AG04450 (cell line): Measurements from ENCODE around the gene ANXA2. TPM values are rescaled to one million over a fixed set of nuclear protein-coding genes. Genes with fewer than 3 reads are reported as not detected.

Source experiments
- CTCF ChIA-PET: fragments of 300-600, 350-600 bp; formaldehyde crosslinking; extraction: SDS; loops from one replicate; lab custom pipeline; 2022; ENCODE audit warnings: antibody characterized with exemption, inconsistent platforms; lab: Charles Lee
- POLR2A ChIA-PET: fragments of 350-600 bp; formaldehyde crosslinking; extraction: SDS; loops from one replicate; lab custom pipeline; 2021; ENCODE audit warnings: antibody characterized with exemption, inconsistent platforms; lab: Yijun Ruan, JAX
- DNase-seq: peaks from one replicate; pipeline ENCODE4 v3.0.0-alpha.2; 2011; ENCODE audit warnings: low read depth, low spot score
- H3K27ac ChIP-seq: one replicate; pipeline ENCODE4 v1.5.1; 2012; ENCODE audit warnings: low read depth, low read length, control low read depth
- H3K27me3 ChIP-seq: one replicate; pipeline ENCODE4 v1.6.0; 2012; ENCODE audit warnings: low read length; ENCODE audit not compliant: control insufficient read depth, insufficient read depth
- H3K4me3 ChIP-seq: 2 replicates; pipeline ENCODE4 v1.5.1; 2011; ENCODE audit warnings: mild to moderate bottlenecking, low read depth, low read length, control low read depth
- H3K9me3 ChIP-seq: 2 replicates; pipeline ENCODE4 v1.5.1; 2012; ENCODE audit warnings: low read length; ENCODE audit not compliant: control insufficient read depth, insufficient read depth
- polyA minus RNA-seq: library from RNA; depleted of rRNA, polyadenylated mRNA; stranded (reverse); fragments of >200 nt; gene quantifications from 2 replicates; pipeline ENCODE4 v1.2.3, GENCODE V29; 2011; rRNA and poly(A)+ RNA removed
- polyA plus RNA-seq: library from polyadenylated mRNA; depleted of rRNA; stranded (reverse); fragments of >200 nt; gene quantifications from 2 replicates; pipeline ENCODE4 v1.2.3, GENCODE V29; 2011; rRNA removed
- TF ChIP-seq, protein P1 (sequence below): IDR thresholded peaks from 2 replicates; pipeline ENCODE4 v1.5.1; 2011; ENCODE audit warnings: low read depth, low read length, control low read depth, inconsistent platforms

ANXA2 gene
- polyA plus RNA-seq = 4,288 and 4,537 TPM in 2 replicates
- polyA minus RNA-seq = 3,312 and 3,619 TPM in 2 replicates

GRCh38 chr15:60397772-60398445 is at the start of gene ANXA2:
Gene ANXA2, minus strand, starts transcription at chr15:60397986. Its CDS starts 11,911 bp downstream, at chr15:60386075.
- no peak for DNase-seq
- TF ChIP-seq, protein P1, sequence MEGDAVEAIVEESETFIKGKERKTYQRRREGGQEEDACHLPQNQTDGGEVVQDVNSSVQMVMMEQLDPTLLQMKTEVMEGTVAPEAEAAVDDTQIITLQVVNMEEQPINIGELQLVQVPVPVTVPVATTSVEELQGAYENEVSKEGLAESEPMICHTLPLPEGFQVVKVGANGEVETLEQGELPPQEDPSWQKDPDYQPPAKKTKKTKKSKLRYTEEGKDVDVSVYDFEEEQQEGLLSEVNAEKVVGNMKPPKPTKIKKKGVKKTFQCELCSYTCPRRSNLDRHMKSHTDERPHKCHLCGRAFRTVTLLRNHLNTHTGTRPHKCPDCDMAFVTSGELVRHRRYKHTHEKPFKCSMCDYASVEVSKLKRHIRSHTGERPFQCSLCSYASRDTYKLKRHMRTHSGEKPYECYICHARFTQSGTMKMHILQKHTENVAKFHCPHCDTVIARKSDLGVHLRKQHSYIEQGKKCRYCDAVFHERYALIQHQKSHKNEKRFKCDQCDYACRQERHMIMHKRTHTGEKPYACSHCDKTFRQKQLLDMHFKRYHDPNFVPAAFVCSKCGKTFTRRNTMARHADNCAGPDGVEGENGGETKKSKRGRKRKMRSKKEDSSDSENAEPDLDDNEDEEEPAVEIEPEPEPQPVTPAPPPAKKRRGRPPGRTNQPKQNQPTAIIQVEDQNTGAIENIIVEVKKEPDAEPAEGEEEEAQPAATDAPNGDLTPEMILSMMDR = no peak
- Histone ChIP-seq H3K4me3 (peak within 1 kb of the TSS; percentile 96), H3K9me3 (no peaks in the 10 kb centered on the region; the same call in 1 of the 2 replicates), H3K27me3 (no peaks in the 10 kb centered on the region), H3K27ac (peak within 1 kb of the TSS; percentile 97)
- CTCF ChIA-PET = interaction anchor here (0.6 kb wide), 1 partner anchor 55 kb away, joined by 3 read pairs; no protein-coding TSS in a partner anchor
- POLR2A ChIA-PET = interaction anchor here (0.6 to 1.9 kb wide), 17 partner anchors 9 to 1532 kb away, joined by 3 to 24 read pairs (median 5); no protein-coding TSS in a partner anchor

GRCh38 chr15:60444289-60444912 is 46.6 kb upstream of the ANXA2 start:
- no peak for DNase-seq
- TF ChIP-seq, protein P1 = peak; percentile 74
- Histone ChIP-seq H3K4me3 (no peak overlapping the region), H3K27ac (no peak overlapping the region), H3K9me3 (no peaks in the 10 kb centered on the region), H3K27me3 (no peaks in the 10 kb centered on the region)
- ChIA-PET POLR2A (interaction anchor here (1.2 kb wide), 1 partner anchor 51 kb away, joined by 4 read pairs; no protein-coding TSS in a partner anchor), CTCF (interaction anchor here (0.6 to 7.0 kb wide), 26 partner anchors 8 to 753 kb away, joined by 3 to 111 read pairs (median 4); no protein-coding TSS in a partner anchor)

GRCh38 chr15:60442763-60443162 is 45.0 kb upstream of the ANXA2 start:
- no peak overlapping the region for H3K4me3 ChIP-seq
- H3K27me3 ChIP-seq = no peaks in the 10 kb centered on the region
- ChIA-PET CTCF (interaction anchor here (1.2 to 7.0 kb wide), 7 partner anchors 10 to 751 kb away, joined by 3 to 111 read pairs (median 12); no protein-coding TSS in a partner anchor), POLR2A (no interaction called here)
- H3K9me3 ChIP-seq = no peaks in the 10 kb centered on the region
- no peak for DNase-seq
- TF ChIP-seq, protein P1 = no peak
- H3K27ac ChIP-seq = no peak overlapping the region

- ChIA-PET POLR2A (no interaction called here), CTCF (interaction anchor here (0.8 to 7.0 kb wide), 4 partner anchors 79 to 751 kb away, joined by 3 to 111 read pairs (median 47); no protein-coding TSS in a partner anchor)
- H3K4me3 ChIP-seq = no peak overlapping the region
- no peak overlapping the region for H3K27ac ChIP-seq
- DNase-seq = no peak
- no peaks in the 10 kb centered on the region for H3K27me3 ChIP-seq
- TF ChIP-seq, protein P1 = no peak
- H3K9me3 ChIP-seq = no peaks in the 10 kb centered on the region
Observed at GRCh38 chr15:60442031-60442650, 44.4 kb upstream of the ANXA2 start.
